Measurements from ENCODE around the gene SIAH2. TPM values are rescaled to one million over a fixed set of nuclear protein-coding genes. Genes with fewer than 3 reads are reported as not detected.

The SIAH2 gene
- total and polyA plus RNA-seq, 2 donors: 22.4 to 24.5 TPM

DNA sequence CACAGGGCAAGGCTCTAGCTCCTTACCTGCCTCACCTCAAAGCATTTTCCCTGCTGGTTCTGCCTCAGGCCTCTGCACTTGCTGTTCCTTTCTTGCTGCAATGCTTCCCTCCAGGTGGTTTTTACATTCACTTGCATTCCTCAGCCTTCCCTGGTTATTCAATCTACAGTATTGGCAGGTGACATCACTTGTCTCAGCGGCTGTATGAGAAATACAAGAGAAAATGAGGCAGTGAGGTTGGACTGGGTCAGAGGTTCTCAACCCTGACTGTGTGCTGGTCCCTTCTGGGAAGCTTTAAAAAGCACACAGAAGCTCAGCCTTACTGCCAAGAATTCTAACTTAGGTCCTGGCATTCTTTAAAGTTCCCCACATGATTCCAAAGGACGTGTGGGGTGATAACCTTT, 26.7 kb downstream of the SIAH2 start:
- H3K36me3 ChIP-seq (ENCODE audit: control insufficient read depth in 2 of 2, insufficient read depth in 2 of 2, low read length in 1 of 2): peaks cover 3% of the 10 kb centered on the region in 2 donors
- no peak for DNase-seq (ENCODE audit: low read depth in 6 of 9, low spot score in 9 of 9)
- no peaks in the 10 kb centered on the region for H3K27me3 ChIP-seq (ENCODE audit: control insufficient read depth in 2 of 2, insufficient read depth in 1 of 2, low read length in 1 of 2)
- H3K27ac ChIP-seq (ENCODE audit: low read depth in 1 of 2, low read length in 1 of 2): no peak overlapping the region
- 93% methylated on average over 2 of the region's 2 CpGs for WGBS
- no peak overlapping the region for H3K4me3 ChIP-seq (ENCODE audit: low read length in 2 of 2)
- H3K4me1 ChIP-seq (ENCODE audit: control insufficient read depth in 2 of 2, insufficient read depth in 2 of 2, low read length in 2 of 2): peaks cover 0 to 8% of the 10 kb centered on the region in 2 donors
- H3K9me3 ChIP-seq (ENCODE audit: control insufficient read depth in 2 of 2, insufficient read depth in 1 of 2, low read length in 1 of 2): no peaks in the 10 kb centered on the region

DNA sequence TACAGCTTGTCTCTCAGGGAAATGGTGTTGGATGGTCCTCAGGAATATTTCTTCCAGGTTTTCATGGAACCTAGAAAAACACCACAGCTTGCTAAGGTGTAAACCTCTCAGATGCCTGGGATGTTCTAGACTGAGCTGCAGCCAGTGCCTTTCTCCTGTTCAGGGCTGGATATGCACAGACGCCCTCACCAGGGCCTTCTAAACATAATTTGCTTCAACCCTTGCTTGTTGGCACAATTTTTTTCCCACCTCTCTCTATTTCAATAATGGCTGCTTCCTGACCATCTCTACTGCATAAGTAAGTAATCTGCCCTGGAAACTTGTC, 28.2 kb downstream of the SIAH2 start:
- WGBS: 89% methylated on average over 1 of the region's 1 CpG
- H3K27ac ChIP-seq (ENCODE audit: low read depth in 1 of 2, low read length in 1 of 2): no peak overlapping the region
- H3K4me3 ChIP-seq (ENCODE audit: low read length in 2 of 2): no peak overlapping the region
- no peak for DNase-seq (ENCODE audit: low read depth in 6 of 9, low spot score in 9 of 9)
- H3K36me3 ChIP-seq (ENCODE audit: control insufficient read depth in 2 of 2, insufficient read depth in 2 of 2, low read length in 1 of 2): peaks cover 0 to 3% of the 10 kb centered on the region in 2 donors
- H3K4me1 ChIP-seq (ENCODE audit: control insufficient read depth in 2 of 2, insufficient read depth in 2 of 2, low read length in 2 of 2): peaks cover 0 to 8% of the 10 kb centered on the region in 2 donors
- no peaks in the 10 kb centered on the region for H3K27me3 ChIP-seq (ENCODE audit: control insufficient read depth in 2 of 2, insufficient read depth in 1 of 2, low read length in 1 of 2)
- no peaks in the 10 kb centered on the region for H3K9me3 ChIP-seq (ENCODE audit: control insufficient read depth in 2 of 2, insufficient read depth in 1 of 2, low read length in 1 of 2)

DNA sequence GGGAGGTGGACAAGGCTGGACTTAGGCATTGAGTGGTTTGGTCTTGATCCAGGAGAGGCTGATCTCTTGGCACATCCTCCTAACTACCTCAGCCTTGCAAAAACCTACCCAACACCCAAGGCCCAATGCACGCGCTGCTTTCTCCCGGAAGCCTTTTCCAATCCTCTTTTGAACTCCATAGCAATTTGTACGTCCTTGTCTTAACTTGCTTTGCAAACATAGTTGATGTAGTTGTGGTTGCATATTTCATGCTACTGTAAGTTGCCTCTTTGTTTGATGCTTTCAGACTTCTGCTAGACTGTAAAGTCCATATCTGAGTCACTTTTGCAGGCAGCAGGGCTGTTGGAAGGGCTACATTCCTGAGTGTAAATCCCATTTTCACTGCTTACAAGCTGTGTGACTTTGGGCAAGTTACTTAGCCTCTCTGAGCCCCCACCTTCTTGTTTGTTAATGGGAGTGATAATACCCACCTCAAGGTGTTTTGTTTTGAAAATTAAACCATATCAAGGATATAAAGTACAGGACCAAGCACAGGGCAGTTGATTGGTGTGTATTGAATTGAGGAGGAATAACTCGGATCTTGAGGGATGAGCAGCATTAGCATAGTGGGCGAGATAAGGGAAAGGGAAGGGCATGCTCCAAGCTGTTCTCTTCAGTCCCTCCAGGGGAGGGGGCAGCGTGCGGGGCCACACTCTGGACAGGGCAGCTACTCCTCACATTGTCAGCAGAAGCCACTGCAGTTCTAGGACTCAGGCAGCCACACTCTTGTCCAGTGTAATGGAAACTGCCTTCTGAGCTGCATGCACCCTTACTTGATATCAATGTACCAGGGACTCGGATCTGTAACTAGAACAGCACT, 28.8 kb downstream of the SIAH2 start:
- 97% methylated on average over 9 of the region's 9 CpGs for WGBS
- H3K4me1 ChIP-seq (ENCODE audit: control insufficient read depth in 2 of 2, insufficient read depth in 2 of 2, low read length in 2 of 2): peaks cover 0 to 6% of the 10 kb centered on the region in 2 donors

DNA sequence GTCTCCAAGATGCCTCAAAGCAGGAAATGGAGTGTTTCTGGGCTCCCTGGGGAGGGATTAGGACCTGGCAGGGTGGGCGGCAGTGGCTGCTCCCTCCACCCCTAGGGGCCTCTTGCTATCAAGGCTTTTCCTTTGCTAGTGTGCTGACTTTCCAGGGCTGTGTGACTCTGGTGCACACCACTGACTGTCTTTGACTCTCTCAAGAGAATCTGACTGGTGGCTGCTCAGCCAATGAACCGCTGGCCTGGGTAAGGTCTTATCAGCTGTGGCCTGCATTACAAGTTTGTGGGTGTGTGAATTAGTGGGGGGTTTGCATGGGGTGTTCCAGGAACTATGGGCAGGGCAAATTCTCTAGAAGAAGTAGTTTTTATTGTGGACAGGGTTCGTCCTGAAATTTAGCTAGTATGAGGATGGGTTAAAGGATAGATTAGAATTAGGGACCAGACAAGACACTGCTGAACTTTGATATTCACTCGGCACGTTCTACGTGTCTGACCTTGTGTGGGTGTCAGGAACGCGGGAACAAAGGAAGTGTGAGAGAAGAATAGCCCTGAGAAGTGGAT, 29.5 kb downstream of the SIAH2 start:
- Histone ChIP-seq H3K4me3 (ENCODE audit: low read length in 2 of 2) (no peak overlapping the region), H3K27me3 (ENCODE audit: control insufficient read depth in 2 of 2, insufficient read depth in 1 of 2, low read length in 1 of 2) (no peaks in the 10 kb centered on the region), H3K9me3 (ENCODE audit: control insufficient read depth in 2 of 2, insufficient read depth in 1 of 2, low read length in 1 of 2) (no peaks in the 10 kb centered on the region), H3K27ac (ENCODE audit: low read depth in 1 of 2, low read length in 1 of 2) (no peak overlapping the region), H3K4me1 (ENCODE audit: control insufficient read depth in 2 of 2, insufficient read depth in 2 of 2, low read length in 2 of 2) (peaks cover 0 to 6% of the 10 kb centered on the region in 2 donors), H3K36me3 (ENCODE audit: control insufficient read depth in 2 of 2, insufficient read depth in 2 of 2, low read length in 1 of 2) (peaks cover 0 to 3% of the 10 kb centered on the region in 2 donors)
- DNase-seq (ENCODE audit: low read depth in 6 of 9, low spot score in 9 of 9): no peak
- 96% methylated on average over 8 of the region's 8 CpGs for WGBS

More for the DNA sequence above, 28.8 kb downstream of the SIAH2 start:
- Histone ChIP-seq H3K27ac (ENCODE audit: low read depth in 1 of 2, low read length in 1 of 2) (no peak overlapping the region), H3K4me3 (ENCODE audit: low read length in 2 of 2) (no peak overlapping the region), H3K27me3 (ENCODE audit: control insufficient read depth in 2 of 2, insufficient read depth in 1 of 2, low read length in 1 of 2) (no peaks in the 10 kb centered on the region), H3K36me3 (ENCODE audit: control insufficient read depth in 2 of 2, insufficient read depth in 2 of 2, low read length in 1 of 2) (peaks cover 0 to 3% of the 10 kb centered on the region in 2 donors), H3K9me3 (ENCODE audit: control insufficient read depth in 2 of 2, insufficient read depth in 1 of 2, low read length in 1 of 2) (no peaks in the 10 kb centered on the region)
- DNase-seq (ENCODE audit: low read depth in 6 of 9, low spot score in 9 of 9): no peak

DNA sequence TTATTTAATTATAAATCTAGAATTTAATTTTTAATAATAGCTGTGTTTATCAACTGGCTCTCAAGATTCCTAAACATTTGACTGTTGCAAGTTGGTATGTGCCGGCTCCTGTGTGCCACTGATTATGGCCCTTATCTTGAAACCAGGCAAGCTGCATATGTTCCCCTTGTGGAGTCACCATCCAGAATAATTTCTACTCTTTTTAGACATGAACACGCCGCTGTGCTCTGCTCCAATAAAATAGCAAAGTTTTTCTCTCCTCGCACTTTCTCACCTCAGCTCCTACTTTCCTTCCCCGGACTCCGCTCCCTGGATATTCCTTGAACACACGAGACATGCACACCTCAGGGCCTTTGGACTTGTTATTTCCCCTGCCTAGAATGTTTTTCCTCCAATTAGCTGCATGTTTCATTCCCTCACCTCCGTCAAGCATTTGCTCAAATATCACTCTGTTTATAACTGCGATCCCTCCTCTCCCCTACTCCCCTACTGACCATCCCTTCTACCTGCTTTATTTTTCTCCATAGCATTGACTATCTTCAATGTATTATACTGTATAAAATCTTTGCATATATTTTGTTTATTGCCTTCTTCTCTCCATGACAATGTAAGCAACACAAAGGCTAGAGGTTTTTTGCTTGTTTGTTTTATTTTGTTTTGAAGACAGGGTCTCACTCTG, 33.1 kb downstream of the SIAH2 start:
- Histone ChIP-seq H3K36me3 (ENCODE audit: control insufficient read depth in 2 of 2, insufficient read depth in 2 of 2, low read length in 1 of 2) (peaks cover 0 to 3% of the 10 kb centered on the region in 2 donors), H3K27ac (ENCODE audit: low read depth in 1 of 2, low read length in 1 of 2) (no peak overlapping the region), H3K4me1 (ENCODE audit: control insufficient read depth in 2 of 2, insufficient read depth in 2 of 2, low read length in 2 of 2) (no peaks in the 10 kb centered on the region), H3K27me3 (ENCODE audit: control insufficient read depth in 2 of 2, insufficient read depth in 1 of 2, low read length in 1 of 2) (no peaks in the 10 kb centered on the region), H3K9me3 (ENCODE audit: control insufficient read depth in 2 of 2, insufficient read depth in 1 of 2, low read length in 1 of 2) (no peaks in the 10 kb centered on the region), H3K4me3 (ENCODE audit: low read length in 2 of 2) (no peak overlapping the region)
- DNase-seq (ENCODE audit: low read depth in 6 of 9, low spot score in 9 of 9): no peak
- 97% methylated on average over 9 of the region's 9 CpGs for WGBS

DNA sequence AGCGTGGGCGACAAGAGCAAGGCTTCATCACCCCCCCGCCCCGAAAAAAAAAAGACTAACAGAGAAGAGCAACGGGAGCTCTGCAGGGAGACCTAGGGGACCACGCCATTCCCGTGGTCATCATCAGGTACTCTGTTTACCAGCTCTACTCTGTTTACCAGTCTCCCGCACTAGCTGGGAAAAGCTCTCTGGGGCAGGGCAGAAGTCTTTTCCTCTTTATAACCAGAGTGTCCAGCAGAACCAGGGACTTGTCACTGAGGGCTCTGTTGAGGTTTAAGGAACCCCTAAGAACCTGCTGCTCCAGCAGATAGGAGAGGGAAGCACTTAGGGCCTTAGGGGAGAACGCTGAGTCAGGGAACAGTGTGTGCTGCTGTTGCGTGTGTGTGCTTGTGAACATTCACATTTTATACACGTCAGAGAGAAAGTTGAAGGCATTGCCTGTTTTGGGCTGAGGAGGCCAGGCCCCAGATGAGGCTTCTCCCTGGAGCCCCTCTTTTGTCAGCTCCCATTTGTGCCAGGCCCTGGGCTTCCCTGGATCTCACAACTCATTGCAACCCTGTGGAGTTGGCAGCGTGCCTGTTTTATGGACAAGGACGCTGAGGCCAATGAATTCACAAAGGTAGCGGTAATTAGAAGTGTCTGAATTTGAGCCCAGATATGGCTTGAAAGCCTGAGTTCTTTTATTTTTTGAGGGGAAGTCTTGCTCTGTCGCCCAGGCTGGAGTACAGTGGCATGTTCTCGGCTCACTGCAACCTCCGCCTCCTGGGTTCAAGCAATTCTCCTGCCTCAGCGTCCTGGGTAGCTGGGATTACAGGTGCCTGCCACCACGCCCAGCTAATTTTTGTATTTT, 35.1 kb downstream of the SIAH2 start:
- Histone ChIP-seq H3K4me3 (ENCODE audit: low read length in 2 of 2) (no peak overlapping the region), H3K4me1 (ENCODE audit: control insufficient read depth in 2 of 2, insufficient read depth in 2 of 2, low read length in 2 of 2) (peaks cover 5 to 7% of the 10 kb centered on the region in 2 donors), H3K9me3 (ENCODE audit: control insufficient read depth in 2 of 2, insufficient read depth in 1 of 2, low read length in 1 of 2) (no peaks in the 10 kb centered on the region), H3K27me3 (ENCODE audit: control insufficient read depth in 2 of 2, insufficient read depth in 1 of 2, low read length in 1 of 2) (no peaks in the 10 kb centered on the region), H3K27ac (ENCODE audit: low read depth in 1 of 2, low read length in 1 of 2) (no peak overlapping the region), H3K36me3 (ENCODE audit: control insufficient read depth in 2 of 2, insufficient read depth in 2 of 2, low read length in 1 of 2) (no peaks in the 10 kb centered on the region)
- no peak for DNase-seq (ENCODE audit: low read depth in 6 of 9, low spot score in 9 of 9)
- WGBS: 97% methylated on average over 19 of the region's 19 CpGs

DNA sequence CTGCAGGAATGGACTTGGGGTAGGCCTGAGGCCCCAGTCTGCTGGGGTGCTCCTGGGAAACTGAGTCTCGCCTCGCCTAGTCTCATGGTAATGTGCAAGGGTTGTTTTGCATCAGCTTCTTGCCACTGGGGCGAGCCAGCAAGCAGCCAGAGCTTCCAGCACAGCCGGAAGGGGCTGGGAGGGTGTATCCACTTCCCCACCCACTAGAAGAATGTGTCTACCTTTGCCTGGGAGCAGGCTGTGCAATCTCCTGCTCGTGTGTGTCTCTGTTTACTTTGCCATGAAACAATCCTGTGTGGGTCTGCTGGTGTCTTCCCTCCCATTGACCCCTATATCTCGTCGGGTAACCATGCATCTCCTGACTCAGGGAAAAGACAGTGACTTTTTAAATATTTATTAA, 37.4 kb downstream of the SIAH2 start:
- no peaks in the 10 kb centered on the region for H3K9me3 ChIP-seq (ENCODE audit: control insufficient read depth in 2 of 2, insufficient read depth in 1 of 2, low read length in 1 of 2)
- 98% methylated on average over 7 of the region's 7 CpGs for WGBS
- no peak overlapping the region for H3K27ac ChIP-seq (ENCODE audit: low read depth in 1 of 2, low read length in 1 of 2)
- no peaks in the 10 kb centered on the region for H3K36me3 ChIP-seq (ENCODE audit: control insufficient read depth in 2 of 2, insufficient read depth in 2 of 2, low read length in 1 of 2)
- H3K4me3 ChIP-seq (ENCODE audit: low read length in 2 of 2): no peak overlapping the region
- no peaks in the 10 kb centered on the region for H3K27me3 ChIP-seq (ENCODE audit: control insufficient read depth in 2 of 2, insufficient read depth in 1 of 2, low read length in 1 of 2)
- DNase-seq (ENCODE audit: low read depth in 6 of 9, low spot score in 9 of 9): no peak
- peaks cover 8 to 10% of the 10 kb centered on the region in 2 donors for H3K4me1 ChIP-seq (ENCODE audit: control insufficient read depth in 2 of 2, insufficient read depth in 2 of 2, low read length in 2 of 2)

DNA sequence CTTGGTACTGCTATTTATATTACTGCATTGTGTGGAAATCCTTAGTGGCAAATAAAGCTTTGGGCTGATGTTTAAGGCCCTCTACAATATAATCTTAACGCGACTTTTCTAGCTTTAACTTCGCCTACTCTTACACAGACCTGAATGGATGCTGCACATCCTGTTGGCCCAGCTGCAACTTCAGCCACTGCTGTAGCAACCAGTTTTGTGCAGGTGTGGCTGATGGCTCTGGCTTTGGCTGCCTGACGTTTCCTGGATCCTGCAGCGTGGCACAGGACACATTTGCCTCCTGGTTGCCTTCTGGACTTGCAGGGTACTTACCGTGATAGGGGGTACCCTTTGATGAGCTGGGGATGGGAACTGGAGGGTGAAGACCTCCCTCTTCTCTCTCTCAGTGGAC, 39.0 kb downstream of the SIAH2 start:
- no peaks in the 10 kb centered on the region for H3K36me3 ChIP-seq (ENCODE audit: control insufficient read depth in 2 of 2, insufficient read depth in 2 of 2, low read length in 1 of 2)
- no peaks in the 10 kb centered on the region for H3K9me3 ChIP-seq (ENCODE audit: control insufficient read depth in 2 of 2, insufficient read depth in 1 of 2, low read length in 1 of 2)
- H3K27ac ChIP-seq (ENCODE audit: low read depth in 1 of 2, low read length in 1 of 2): peak overlapping the region in 1 of 2 donors; percentile 50
- peak in 4 of 9 donors; percentile 59 to 84 (median 68) for DNase-seq (ENCODE audit: low read depth in 6 of 9, low spot score in 9 of 9)
- H3K27me3 ChIP-seq (ENCODE audit: control insufficient read depth in 2 of 2, insufficient read depth in 1 of 2, low read length in 1 of 2): no peaks in the 10 kb centered on the region
- peaks cover 8 to 10% of the 10 kb centered on the region in 2 donors for H3K4me1 ChIP-seq (ENCODE audit: control insufficient read depth in 2 of 2, insufficient read depth in 2 of 2, low read length in 2 of 2)
- 37% methylated on average over 6 of the region's 6 CpGs for WGBS
- no peak overlapping the region for H3K4me3 ChIP-seq (ENCODE audit: low read length in 2 of 2)
